ENCODE data around the gene SLC47A1.

Gene SLC47A1

DNA sequence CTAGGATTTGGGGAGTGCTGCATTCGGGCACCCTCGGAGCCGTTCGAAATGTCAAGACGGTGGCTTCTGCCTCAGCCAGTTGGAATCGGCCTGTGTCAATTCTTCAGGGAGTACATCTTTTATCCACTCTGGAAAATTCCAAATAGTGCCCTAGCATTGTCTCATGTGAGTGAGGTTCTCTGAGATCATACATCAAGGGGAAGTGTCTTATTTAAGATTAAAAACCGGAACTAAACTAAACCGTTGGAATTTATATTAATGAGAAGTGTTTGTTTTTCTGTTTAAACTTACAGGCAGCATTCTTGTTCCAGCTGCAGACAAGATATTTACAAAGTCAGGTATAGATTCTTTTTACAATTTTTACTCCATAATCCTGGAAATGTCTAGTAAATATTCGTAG lies 56.8 kb downstream of the SLC47A1 start (continued):
- TF ChIP-seq, protein P1, sequence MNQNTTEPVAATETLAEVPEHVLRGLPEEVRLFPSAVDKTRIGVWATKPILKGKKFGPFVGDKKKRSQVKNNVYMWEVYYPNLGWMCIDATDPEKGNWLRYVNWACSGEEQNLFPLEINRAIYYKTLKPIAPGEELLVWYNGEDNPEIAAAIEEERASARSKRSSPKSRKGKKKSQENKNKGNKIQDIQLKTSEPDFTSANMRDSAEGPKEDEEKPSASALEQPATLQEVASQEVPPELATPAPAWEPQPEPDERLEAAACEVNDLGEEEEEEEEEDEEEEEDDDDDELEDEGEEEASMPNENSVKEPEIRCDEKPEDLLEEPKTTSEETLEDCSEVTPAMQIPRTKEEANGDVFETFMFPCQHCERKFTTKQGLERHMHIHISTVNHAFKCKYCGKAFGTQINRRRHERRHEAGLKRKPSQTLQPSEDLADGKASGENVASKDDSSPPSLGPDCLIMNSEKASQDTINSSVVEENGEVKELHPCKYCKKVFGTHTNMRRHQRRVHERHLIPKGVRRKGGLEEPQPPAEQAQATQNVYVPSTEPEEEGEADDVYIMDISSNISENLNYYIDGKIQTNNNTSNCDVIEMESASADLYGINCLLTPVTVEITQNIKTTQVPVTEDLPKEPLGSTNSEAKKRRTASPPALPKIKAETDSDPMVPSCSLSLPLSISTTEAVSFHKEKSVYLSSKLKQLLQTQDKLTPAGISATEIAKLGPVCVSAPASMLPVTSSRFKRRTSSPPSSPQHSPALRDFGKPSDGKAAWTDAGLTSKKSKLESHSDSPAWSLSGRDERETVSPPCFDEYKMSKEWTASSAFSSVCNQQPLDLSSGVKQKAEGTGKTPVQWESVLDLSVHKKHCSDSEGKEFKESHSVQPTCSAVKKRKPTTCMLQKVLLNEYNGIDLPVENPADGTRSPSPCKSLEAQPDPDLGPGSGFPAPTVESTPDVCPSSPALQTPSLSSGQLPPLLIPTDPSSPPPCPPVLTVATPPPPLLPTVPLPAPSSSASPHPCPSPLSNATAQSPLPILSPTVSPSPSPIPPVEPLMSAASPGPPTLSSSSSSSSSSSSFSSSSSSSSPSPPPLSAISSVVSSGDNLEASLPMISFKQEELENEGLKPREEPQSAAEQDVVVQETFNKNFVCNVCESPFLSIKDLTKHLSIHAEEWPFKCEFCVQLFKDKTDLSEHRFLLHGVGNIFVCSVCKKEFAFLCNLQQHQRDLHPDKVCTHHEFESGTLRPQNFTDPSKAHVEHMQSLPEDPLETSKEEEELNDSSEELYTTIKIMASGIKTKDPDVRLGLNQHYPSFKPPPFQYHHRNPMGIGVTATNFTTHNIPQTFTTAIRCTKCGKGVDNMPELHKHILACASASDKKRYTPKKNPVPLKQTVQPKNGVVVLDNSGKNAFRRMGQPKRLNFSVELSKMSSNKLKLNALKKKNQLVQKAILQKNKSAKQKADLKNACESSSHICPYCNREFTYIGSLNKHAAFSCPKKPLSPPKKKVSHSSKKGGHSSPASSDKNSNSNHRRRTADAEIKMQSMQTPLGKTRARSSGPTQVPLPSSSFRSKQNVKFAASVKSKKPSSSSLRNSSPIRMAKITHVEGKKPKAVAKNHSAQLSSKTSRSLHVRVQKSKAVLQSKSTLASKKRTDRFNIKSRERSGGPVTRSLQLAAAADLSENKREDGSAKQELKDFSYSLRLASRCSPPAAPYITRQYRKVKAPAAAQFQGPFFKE (tag by site-specific recombination; IDR thresholded peaks at IDR 0.05; ENCODE audit: borderline replicate concordance): no peak
- no peak for TF ChIP-seq ZNF404 (tag by site-specific recombination; IDR thresholded peaks at IDR 0.05)

DNA sequence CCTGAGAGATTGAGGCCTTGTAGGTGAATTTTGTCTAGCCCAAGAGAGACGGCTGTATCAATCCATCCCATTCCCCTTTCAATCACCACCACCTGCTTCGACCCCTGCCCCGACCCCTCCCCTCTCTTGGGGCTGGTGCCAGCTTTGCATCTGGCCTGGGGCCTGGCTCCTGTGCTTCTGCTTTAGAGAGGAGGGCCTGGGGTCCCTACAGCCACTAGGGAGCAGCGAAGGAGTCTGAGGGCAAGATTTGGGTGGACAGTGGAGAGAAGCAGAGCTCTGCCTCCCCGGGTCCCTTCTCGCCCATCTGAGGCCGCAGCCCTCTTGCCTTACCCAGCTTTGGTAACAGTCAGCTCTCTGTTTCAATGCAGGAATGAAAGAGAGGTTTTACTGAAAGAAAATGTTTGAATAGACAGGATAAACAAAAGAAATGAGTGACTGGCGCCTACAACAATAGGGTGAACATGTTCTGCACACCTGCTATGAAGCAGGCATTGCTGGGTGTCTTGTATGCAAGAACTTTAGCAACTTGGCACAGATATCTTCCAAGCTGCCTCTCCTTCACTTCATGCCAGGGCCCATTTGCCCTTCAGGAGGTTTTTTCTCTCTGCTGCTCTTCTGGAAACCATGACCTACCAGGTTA lies 57.4 kb downstream of the SLC47A1 start:
- ChIA-PET POLR2A (interaction anchor here (0.7 kb wide), 1 partner anchor 154 kb away, joined by 3 read pairs; no protein-coding TSS in a partner anchor), CTCF (interaction anchor here (1.0 kb wide), 1 partner anchor 12 kb away, joined by 3 read pairs; no protein-coding TSS in a partner anchor)
- no peaks in the 10 kb centered on the region for H3K36me3 ChIP-seq (ENCODE audit: control insufficient read depth in 2 of 2, insufficient read depth in 1 of 2, low read length in 2 of 2)
- no peak overlapping the region for H3K4me3 ChIP-seq (ENCODE audit: low read depth, low read length)
- H3K9me3 ChIP-seq (ENCODE audit: control insufficient read depth, insufficient read depth, low read depth, low read length): no peaks in the 10 kb centered on the region
- TF ChIP-seq ZNF555 (tag by site-specific recombination; conservative IDR thresholded peaks at IDR 0.05) (no peak), ZNF658 (tag by site-specific recombination; IDR thresholded peaks at IDR 0.05) (no peak), BCL11B (tag by site-specific recombination; IDR thresholded peaks at IDR 0.05; ENCODE audit: low read depth) (no peak), ZNF521 (tag by site-specific recombination; IDR thresholded peaks at IDR 0.05) (no peak)
- TF ChIP-seq, protein P2, sequence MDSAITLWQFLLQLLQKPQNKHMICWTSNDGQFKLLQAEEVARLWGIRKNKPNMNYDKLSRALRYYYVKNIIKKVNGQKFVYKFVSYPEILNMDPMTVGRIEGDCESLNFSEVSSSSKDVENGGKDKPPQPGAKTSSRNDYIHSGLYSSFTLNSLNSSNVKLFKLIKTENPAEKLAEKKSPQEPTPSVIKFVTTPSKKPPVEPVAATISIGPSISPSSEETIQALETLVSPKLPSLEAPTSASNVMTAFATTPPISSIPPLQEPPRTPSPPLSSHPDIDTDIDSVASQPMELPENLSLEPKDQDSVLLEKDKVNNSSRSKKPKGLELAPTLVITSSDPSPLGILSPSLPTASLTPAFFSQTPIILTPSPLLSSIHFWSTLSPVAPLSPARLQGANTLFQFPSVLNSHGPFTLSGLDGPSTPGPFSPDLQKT (IDR thresholded peaks at IDR 0.05; ENCODE audit: borderline replicate concordance, low read depth, low read length): no peak
- H3K27ac ChIP-seq (ENCODE audit: extremely low read depth, low read depth, low read length): no peak overlapping the region
- H3K4me1 ChIP-seq (ENCODE audit: control insufficient read depth, insufficient read depth, low read length): no peaks in the 10 kb centered on the region

DNA sequence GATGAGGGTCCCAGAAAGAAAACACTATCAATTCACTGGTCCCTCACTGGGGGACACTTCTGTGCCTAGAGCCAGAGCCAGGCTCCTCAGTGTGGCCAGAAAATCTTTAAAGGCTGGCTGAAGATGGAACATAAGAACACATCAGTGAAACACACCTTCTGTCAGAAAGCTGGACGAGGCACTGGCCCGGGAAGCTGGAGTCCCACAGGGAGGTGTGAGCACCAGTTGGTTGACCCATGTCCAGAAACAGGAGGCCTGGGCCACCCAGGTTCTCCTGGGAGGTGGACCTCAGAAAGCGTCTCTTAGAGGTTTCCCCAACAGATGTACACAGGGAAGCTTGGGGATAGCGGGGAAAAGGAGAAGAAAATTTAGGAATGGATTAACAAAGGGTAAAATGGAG lies 58.7 kb downstream of the SLC47A1 start:
- POLR2A ChIA-PET: no interaction called here
- Histone ChIP-seq H3K4me3 (ENCODE audit: low read depth, low read length) (no peak overlapping the region), H3K9me3 (ENCODE audit: control insufficient read depth, insufficient read depth, low read depth, low read length) (no peaks in the 10 kb centered on the region), H3K27ac (ENCODE audit: extremely low read depth, low read depth, low read length) (no peak overlapping the region), H3K4me1 (ENCODE audit: control insufficient read depth, insufficient read depth, low read length) (no peaks in the 10 kb centered on the region), H3K36me3 (ENCODE audit: control insufficient read depth in 2 of 2, insufficient read depth in 1 of 2, low read length in 2 of 2) (no peaks in the 10 kb centered on the region)
- no peak for TF ChIP-seq ZNF792 (tag by site-specific recombination; IDR thresholded peaks at IDR 0.05)
- TF ChIP-seq GLI2 (tag by site-specific recombination; IDR thresholded peaks at IDR 0.05; ENCODE audit: borderline replicate concordance, low read depth): no peak
- no peak for TF ChIP-seq ZNF830 (tag by site-specific recombination; IDR thresholded peaks at IDR 0.05; ENCODE audit: low read depth)
- TF ChIP-seq GLI4 (tag by site-specific recombination; IDR thresholded peaks at IDR 0.05): no peak
- TF ChIP-seq, protein P3, sequence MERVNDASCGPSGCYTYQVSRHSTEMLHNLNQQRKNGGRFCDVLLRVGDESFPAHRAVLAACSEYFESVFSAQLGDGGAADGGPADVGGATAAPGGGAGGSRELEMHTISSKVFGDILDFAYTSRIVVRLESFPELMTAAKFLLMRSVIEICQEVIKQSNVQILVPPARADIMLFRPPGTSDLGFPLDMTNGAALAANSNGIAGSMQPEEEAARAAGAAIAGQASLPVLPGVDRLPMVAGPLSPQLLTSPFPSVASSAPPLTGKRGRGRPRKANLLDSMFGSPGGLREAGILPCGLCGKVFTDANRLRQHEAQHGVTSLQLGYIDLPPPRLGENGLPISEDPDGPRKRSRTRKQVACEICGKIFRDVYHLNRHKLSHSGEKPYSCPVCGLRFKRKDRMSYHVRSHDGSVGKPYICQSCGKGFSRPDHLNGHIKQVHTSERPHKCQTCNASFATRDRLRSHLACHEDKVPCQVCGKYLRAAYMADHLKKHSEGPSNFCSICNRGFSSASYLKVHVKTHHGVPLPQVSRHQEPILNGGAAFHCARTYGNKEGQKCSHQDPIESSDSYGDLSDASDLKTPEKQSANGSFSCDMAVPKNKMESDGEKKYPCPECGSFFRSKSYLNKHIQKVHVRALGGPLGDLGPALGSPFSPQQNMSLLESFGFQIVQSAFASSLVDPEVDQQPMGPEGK (tag by site-specific recombination; IDR thresholded peaks at IDR 0.05): no peak
- no peak for TF ChIP-seq BCL11B (tag by site-specific recombination; IDR thresholded peaks at IDR 0.05; ENCODE audit: low read depth)
- TF ChIP-seq, protein P4, sequence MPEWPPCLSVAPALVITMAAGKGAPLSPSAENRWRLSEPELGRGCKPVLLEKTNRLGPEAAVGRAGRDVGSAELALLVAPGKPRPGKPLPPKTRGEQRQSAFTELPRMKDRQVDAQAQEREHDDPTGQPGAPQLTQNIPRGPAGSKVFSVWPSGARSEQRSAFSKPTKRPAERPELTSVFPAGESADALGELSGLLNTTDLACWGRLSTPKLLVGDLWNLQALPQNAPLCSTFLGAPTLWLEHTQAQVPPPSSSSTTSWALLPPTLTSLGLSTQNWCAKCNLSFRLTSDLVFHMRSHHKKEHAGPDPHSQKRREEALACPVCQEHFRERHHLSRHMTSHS (tag by site-specific recombination; IDR thresholded peaks at IDR 0.05): no peak
- no peak for TF ChIP-seq ZNF2 (tag by site-specific recombination; IDR thresholded peaks at IDR 0.05)
- TF ChIP-seq KLF9 (tag by site-specific recombination; IDR thresholded peaks at IDR 0.05; ENCODE audit: low read depth): no peak
- no peak for TF ChIP-seq ZNF16 (tag by site-specific recombination; IDR thresholded peaks at IDR 0.05; ENCODE audit: low read depth)
- TF ChIP-seq ZNF510 (tag by site-specific recombination; IDR thresholded peaks at IDR 0.05; ENCODE audit: insufficient replicate concordance): no peak
- CTCF ChIA-PET: interaction anchor here (0.5 to 0.6 kb wide), 2 partner anchors 12 to 58 kb away, joined by 3 read pairs; no protein-coding TSS in a partner anchor

Measured in HEK293 (cell line).